Mesodermal cell (in vitro differentiated cells): ENCODE measurements around the gene SLC3A2.
"Not testable (repeated sequence)": the region's sequence is repeated elsewhere in the genome, so short reads cannot be mapped to it uniquely, and the experiment has no call there.

Experiments
- H3K27ac ChIP-seq: 2 replicates; pipeline ENCODE4 v1.7.0; 2013; ENCODE audit warnings: mild to moderate bottlenecking, low read depth, low read length, moderate library complexity; ENCODE audit not compliant: severe bottlenecking
- H3K36me3 ChIP-seq: 2 replicates; pipeline ENCODE4 v1.7.1; 2013; ENCODE audit warnings: mild to moderate bottlenecking, low read length, moderate library complexity; ENCODE audit not compliant: control insufficient read depth, insufficient read depth
- H3K4me1 ChIP-seq: one replicate; pipeline ENCODE4 v1.7.1; 2013; ENCODE audit warnings: mild to moderate bottlenecking, low read length; ENCODE audit not compliant: insufficient read depth, control insufficient read depth, poor library complexity, severe bottlenecking
- H3K4me3 ChIP-seq: 2 replicates; pipeline ENCODE4 v1.7.0; 2013; ENCODE audit warnings: low read length, control low read depth, mild to moderate bottlenecking; ENCODE audit not compliant: insufficient read depth, poor library complexity, severe bottlenecking; ENCODE audit errors: extremely low read depth
- H3K9me3 ChIP-seq: 2 replicates; pipeline ENCODE4 v1.7.1; 2013; ENCODE audit warnings: mild to moderate bottlenecking, low read length, moderate library complexity; ENCODE audit not compliant: control insufficient read depth
- WGBS, 2 experiments: methylation state at CpG; one replicate each; pipeline ENCODE4 v1.1.5; 2013; ENCODE audit warnings: missing lambda C conversion rate in 2 of 2; ENCODE audit not compliant: insufficient coverage in 2 of 2; 5-methylcytosine and 5-hydroxymethylcytosine counted together

The SLC3A2 gene

GRCh38 chr11:62854013-62854824 lies 26.5 kb upstream of the SLC3A2 start:
- Histone ChIP-seq H3K4me1 (peaks cover 21% of the 10 kb centered on the region), H3K36me3 (peaks cover 42% of the 10 kb centered on the region), H3K9me3 (no peaks in the 10 kb centered on the region), H3K27ac (peak overlapping the region; percentile 7), H3K4me3 (peak overlapping the region; percentile 92)
- 0% methylated on average over 2 to 6 of the region's 8 CpGs for WGBS, 2 experiments

- Histone ChIP-seq H3K4me3 (peak overlapping the region; percentile 92), H3K27ac (peak overlapping the region; percentile 87), H3K36me3 (peaks cover 42% of the 10 kb centered on the region), H3K4me1 (peaks cover 21% of the 10 kb centered on the region), H3K9me3 (no peaks in the 10 kb centered on the region)
- WGBS, 2 experiments: 1 to 2% methylated on average over 11 to 15 of the region's 15 CpGs
Observed at GRCh38 chr11:62854825-62855570, 25.7 kb upstream of the SLC3A2 start.

GRCh38 chr11:62855571-62856332 lies 24.9 kb upstream of the SLC3A2 start:
- WGBS, 2 experiments: 0% methylated on average over 44 to 51 of the region's 54 CpGs
- Histone ChIP-seq H3K9me3 (no peaks in the 10 kb centered on the region), H3K4me1 (peaks cover 21% of the 10 kb centered on the region), H3K4me3 (peak overlapping the region; percentile 92), H3K36me3 (peaks cover 42% of the 10 kb centered on the region), H3K27ac (peak overlapping the region; percentile 95)

GRCh38 chr11:62856333-62856895 lies 24.3 kb upstream of the SLC3A2 start:
- H3K4me1 ChIP-seq: peaks cover 25% of the 10 kb centered on the region
- H3K27ac ChIP-seq: peak overlapping the region; percentile 95
- 0 to 1% methylated on average over 15 to 16 of the region's 20 CpGs for WGBS, 2 experiments
- H3K4me3 ChIP-seq: peak overlapping the region; percentile 92
- no peaks in the 10 kb centered on the region for H3K9me3 ChIP-seq
- H3K36me3 ChIP-seq: peaks cover 45% of the 10 kb centered on the region

GRCh38 chr11:62857541-62857982 lies 23.1 kb upstream of the SLC3A2 start:
- Histone ChIP-seq H3K4me3 (peak overlapping the region; percentile 92), H3K36me3 (peaks cover 34% of the 10 kb centered on the region), H3K9me3 (no peaks in the 10 kb centered on the region), H3K4me1 (peaks cover 35% of the 10 kb centered on the region), H3K27ac (peak overlapping the region; percentile 69)
- 25 to 40% methylated on average over 2 of the region's 2 CpGs for WGBS, 2 experiments

- WGBS, 2 experiments: 14 to 29% methylated on average over 5 to 7 of the region's 7 CpGs
- peak overlapping the region; percentile 92 for H3K4me3 ChIP-seq
- H3K27ac ChIP-seq: peak overlapping the region; percentile 69
- H3K9me3 ChIP-seq: no peaks in the 10 kb centered on the region
- peaks cover 29% of the 10 kb centered on the region for H3K4me1 ChIP-seq
- peaks cover 29% of the 10 kb centered on the region for H3K36me3 ChIP-seq
Observed at GRCh38 chr11:62858201-62858600, 22.5 kb upstream of the SLC3A2 start.

GRCh38 chr11:62859281-62859703 lies 21.4 kb upstream of the SLC3A2 start:
- Histone ChIP-seq H3K4me1 (peaks cover 24% of the 10 kb centered on the region), H3K36me3 (peaks cover 27% of the 10 kb centered on the region), H3K27ac (peak overlapping the region; percentile 53)
- not testable (repeated sequence) for H3K4me3 ChIP-seq, H3K9me3 ChIP-seq
- 96 to 97% methylated on average over 3 to 4 of the region's 8 CpGs for WGBS, 2 experiments

- peak overlapping the region; percentile 61 for H3K27ac ChIP-seq
- H3K36me3 ChIP-seq: peaks cover 23% of the 10 kb centered on the region
- peaks cover 24% of the 10 kb centered on the region for H3K4me1 ChIP-seq
- no peaks in the 10 kb centered on the region for H3K9me3 ChIP-seq
- 94 to 100% methylated on average over 1 to 3 of the region's 5 CpGs for WGBS, 2 experiments
- H3K4me3 ChIP-seq: no peak overlapping the region
Observed at GRCh38 chr11:62860835-62861563, 19.7 kb upstream of the SLC3A2 start.

GRCh38 chr11:62861564-62862192 lies 19.0 kb upstream of the SLC3A2 start:
- 89 to 93% methylated on average over 14 of the region's 16 CpGs for WGBS, 2 experiments
- Histone ChIP-seq H3K36me3 (peaks cover 23% of the 10 kb centered on the region), H3K4me1 (peaks cover 24% of the 10 kb centered on the region), H3K27ac (peak overlapping the region; percentile 61)
- not testable (repeated sequence) for H3K9me3 ChIP-seq, H3K4me3 ChIP-seq
